NT2/D1 (cell line): ENCODE measurements around the gene CLP1.

Source experiments
- YY1 ChIP-seq: IDR thresholded peaks from 2 replicates; pipeline ENCODE4 v1.6.1; 2011; ENCODE audit not compliant: insufficient read length, insufficient read depth
- ZNF274 ChIP-seq: IDR thresholded peaks from 2 replicates; pipeline ENCODE4 v1.6.1; 2011; ENCODE audit warnings: mild to moderate bottlenecking, low read depth, low read length

- TF ChIP-seq YY1 (no peak), ZNF274 (no peak)
These were observed 6.4 kb downstream of the CLP1 start for GRCh38 chr11:57663975-57664374.
